C4-2B (cell line): ENCODE data around the gene RSAD2.

ENCODE experiments used
- ZFX ChIP-seq: fragments of 450-650 bp; IDR thresholded peaks from 2 replicates; pipeline ENCODE4 v1.6.1; 2017
- TF ChIP-seq, protein P1 (sequence below): fragments of 450-650 bp; conservative IDR thresholded peaks from 2 replicates; pipeline ENCODE4 v1.5.1; 2017; ENCODE audit warnings: mild to moderate bottlenecking

DNA sequence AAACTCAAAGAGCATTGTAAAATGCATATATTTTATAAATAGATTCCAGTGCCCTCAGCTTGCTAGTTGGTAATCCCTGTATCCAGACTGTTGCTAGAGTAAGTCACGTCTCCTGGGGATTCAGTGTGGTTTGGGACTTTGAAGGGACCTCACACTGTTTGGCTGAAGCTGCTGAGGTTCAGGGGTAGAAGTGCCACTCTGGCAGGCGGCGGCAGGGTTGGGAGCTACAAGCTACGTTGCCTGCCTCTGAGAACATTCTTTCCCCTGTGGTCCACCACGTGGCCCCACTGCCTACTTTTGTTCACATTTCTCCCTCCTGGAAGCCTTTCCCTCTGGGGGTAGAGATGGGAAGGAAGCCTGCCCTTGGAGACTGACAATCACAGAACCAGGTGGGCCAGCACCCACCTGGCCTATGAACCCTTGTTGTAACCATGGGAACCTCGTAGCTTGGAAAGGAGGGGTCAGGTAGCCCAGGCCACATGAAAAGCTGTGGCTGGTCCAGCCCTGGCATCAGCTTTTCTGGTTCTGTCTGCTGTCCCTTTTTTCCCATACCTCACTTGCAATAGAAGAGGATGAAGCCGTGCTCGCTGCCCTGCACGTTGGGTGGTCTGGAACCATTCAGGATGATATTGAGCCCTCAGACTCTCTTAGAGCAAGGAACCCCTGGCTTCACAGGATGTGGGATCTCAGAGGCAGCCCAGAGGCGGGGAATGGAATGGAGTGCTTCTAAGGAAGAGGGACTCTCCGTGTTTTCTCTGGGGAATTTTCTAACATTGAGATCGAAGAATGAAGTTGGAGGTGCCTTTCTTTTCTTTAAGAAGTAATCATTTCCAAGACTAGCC lies 42.5 kb downstream of the RSAD2 start:
- TF ChIP-seq, protein P1, sequence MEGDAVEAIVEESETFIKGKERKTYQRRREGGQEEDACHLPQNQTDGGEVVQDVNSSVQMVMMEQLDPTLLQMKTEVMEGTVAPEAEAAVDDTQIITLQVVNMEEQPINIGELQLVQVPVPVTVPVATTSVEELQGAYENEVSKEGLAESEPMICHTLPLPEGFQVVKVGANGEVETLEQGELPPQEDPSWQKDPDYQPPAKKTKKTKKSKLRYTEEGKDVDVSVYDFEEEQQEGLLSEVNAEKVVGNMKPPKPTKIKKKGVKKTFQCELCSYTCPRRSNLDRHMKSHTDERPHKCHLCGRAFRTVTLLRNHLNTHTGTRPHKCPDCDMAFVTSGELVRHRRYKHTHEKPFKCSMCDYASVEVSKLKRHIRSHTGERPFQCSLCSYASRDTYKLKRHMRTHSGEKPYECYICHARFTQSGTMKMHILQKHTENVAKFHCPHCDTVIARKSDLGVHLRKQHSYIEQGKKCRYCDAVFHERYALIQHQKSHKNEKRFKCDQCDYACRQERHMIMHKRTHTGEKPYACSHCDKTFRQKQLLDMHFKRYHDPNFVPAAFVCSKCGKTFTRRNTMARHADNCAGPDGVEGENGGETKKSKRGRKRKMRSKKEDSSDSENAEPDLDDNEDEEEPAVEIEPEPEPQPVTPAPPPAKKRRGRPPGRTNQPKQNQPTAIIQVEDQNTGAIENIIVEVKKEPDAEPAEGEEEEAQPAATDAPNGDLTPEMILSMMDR: no peak
- no peak for TF ChIP-seq ZFX
